Measurements from ENCODE around the gene C3orf85. TPM values are rescaled to one million over a fixed set of nuclear protein-coding genes. Genes with fewer than 3 reads are reported as not detected.

The C3orf85 gene
- total RNA-seq, 1 donor from 2014 or later, result not detected

GRCh38 chr3:109149078-109149477 lies 12.6 kb downstream of the C3orf85 start:
- intact Hi-C loops (cut with micrococcal nuclease), result no loop called here

GRCh38 chr3:109152320-109152719 lies 15.8 kb downstream of the C3orf85 start:
- intact Hi-C loops (cut with micrococcal nuclease), result no loop called here

- intact Hi-C loops (cut with micrococcal nuclease), result no loop called here
Observed at GRCh38 chr3:109154979-109155378, 18.5 kb downstream of the C3orf85 start.

- intact Hi-C loops (cut with micrococcal nuclease), result no loop called here
Observed at GRCh38 chr3:109155828-109156227, 19.3 kb downstream of the C3orf85 start.

- intact Hi-C loops (cut with micrococcal nuclease), result no loop called here
Observed at GRCh38 chr3:109161487-109162123, 25.1 kb downstream of the C3orf85 start.

GRCh38 chr3:109165905-109166304 lies 29.4 kb downstream of the C3orf85 start:
- intact Hi-C loops (cut with micrococcal nuclease), result no loop called here

GRCh38 chr3:109171479-109171878 lies 35.0 kb downstream of the C3orf85 start:
- intact Hi-C loops (cut with micrococcal nuclease), result no loop called here

- intact Hi-C loops (cut with micrococcal nuclease), result no loop called here
Observed at GRCh38 chr3:109175411-109175810, 38.9 kb downstream of the C3orf85 start.

GRCh38 chr3:109176726-109177125 lies 40.2 kb downstream of the C3orf85 start:
- intact Hi-C loops (cut with micrococcal nuclease), result no loop called here

GRCh38 chr3:109177908-109178307 lies 41.4 kb downstream of the C3orf85 start:
- intact Hi-C loops (cut with micrococcal nuclease), result no loop called here

GRCh38 chr3:109178708-109179107 lies 42.2 kb downstream of the C3orf85 start:
- intact Hi-C loops (cut with micrococcal nuclease), result no loop called here

GRCh38 chr3:109184726-109185125 lies 48.2 kb downstream of the C3orf85 start:
- intact Hi-C loops (cut with micrococcal nuclease), result no loop called here

- intact Hi-C loops (cut with micrococcal nuclease), result no loop called here
Observed at GRCh38 chr3:109187390-109187789, 50.9 kb downstream of the C3orf85 start.

GRCh38 chr3:109188741-109189140 lies 52.2 kb downstream of the C3orf85 start:
- intact Hi-C loops (cut with micrococcal nuclease), result no loop called here

GRCh38 chr3:109191421-109191820 lies 54.9 kb downstream of the C3orf85 start:
- intact Hi-C loops (cut with micrococcal nuclease), result no loop called here

- intact Hi-C loops (cut with micrococcal nuclease), result no loop called here
Observed at GRCh38 chr3:109195815-109196214, 59.3 kb downstream of the C3orf85 start.

Other genes with a start within 250 kb of the C3orf85 start
- gene GUCA1C, start 182.8 kb upstream of the C3orf85 start, total RNA-seq, result not detected in 2 replicates
- gene MORC1, start 18.6 kb upstream of the C3orf85 start, total RNA-seq, result not detected in 2 replicates
- gene DPPA2, start 179.8 kb downstream of the C3orf85 start, total RNA-seq, result not detected in 2 replicates
- gene DPPA4, start 200.8 kb downstream of the C3orf85 start, total RNA-seq, result not detected in 2 replicates